SU-DHL-6 (cell line): Measurements from ENCODE around the gene CABCOCO1.

Source experiments
- EZH2phosphoT487 ChIP-seq: fragments of 200-600 bp; sonication (generic), shearing (Covaris generic); conservative IDR thresholded peaks from 2 replicates; pipeline ENCODE4 v1.6.1; 2018; ENCODE audit warnings: mild to moderate bottlenecking, antibody characterized with exemption, low read length, moderate library complexity, mixed read lengths
- TF ChIP-seq, protein P1 (sequence below): fragments of 200-600 bp; sonication (generic); IDR thresholded peaks from one replicate; pipeline ENCODE4 v1.5.1; 2017; ENCODE audit warnings: antibody characterized with exemption, mild to moderate bottlenecking, low read length, moderate library complexity; ENCODE audit not compliant: insufficient read depth, poor library complexity, severe bottlenecking

DNA sequence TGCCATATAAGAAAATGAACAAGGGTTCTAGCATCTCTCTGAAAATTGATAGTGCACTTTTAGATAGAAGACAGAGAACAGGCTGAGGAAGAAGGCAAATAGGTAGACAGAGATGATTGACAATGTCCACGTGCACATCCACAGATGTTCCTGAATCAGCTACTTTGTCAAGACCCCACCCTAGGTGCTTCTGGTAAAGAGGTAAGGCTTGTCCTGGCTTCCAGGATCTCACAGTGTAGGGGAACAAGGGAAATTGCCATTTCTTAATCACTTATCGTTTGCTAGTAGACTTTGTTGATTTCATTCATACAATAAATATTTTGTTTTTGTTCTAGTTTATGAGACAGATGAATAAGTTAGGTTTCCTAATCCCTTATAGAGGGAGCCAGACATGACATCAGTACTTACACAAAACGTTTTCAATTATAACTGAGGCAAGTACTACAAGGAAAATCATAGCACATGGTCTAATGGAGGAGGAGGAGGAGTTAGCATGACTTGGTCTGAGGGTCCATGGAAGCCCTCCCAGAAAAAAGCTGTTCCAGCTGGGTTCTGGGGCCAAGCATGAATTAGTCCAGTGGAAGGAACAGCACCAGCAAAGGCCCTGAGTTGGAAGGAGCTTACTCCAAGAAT lies 122.9 kb downstream of the CABCOCO1 start:
- TF ChIP-seq, protein P1, sequence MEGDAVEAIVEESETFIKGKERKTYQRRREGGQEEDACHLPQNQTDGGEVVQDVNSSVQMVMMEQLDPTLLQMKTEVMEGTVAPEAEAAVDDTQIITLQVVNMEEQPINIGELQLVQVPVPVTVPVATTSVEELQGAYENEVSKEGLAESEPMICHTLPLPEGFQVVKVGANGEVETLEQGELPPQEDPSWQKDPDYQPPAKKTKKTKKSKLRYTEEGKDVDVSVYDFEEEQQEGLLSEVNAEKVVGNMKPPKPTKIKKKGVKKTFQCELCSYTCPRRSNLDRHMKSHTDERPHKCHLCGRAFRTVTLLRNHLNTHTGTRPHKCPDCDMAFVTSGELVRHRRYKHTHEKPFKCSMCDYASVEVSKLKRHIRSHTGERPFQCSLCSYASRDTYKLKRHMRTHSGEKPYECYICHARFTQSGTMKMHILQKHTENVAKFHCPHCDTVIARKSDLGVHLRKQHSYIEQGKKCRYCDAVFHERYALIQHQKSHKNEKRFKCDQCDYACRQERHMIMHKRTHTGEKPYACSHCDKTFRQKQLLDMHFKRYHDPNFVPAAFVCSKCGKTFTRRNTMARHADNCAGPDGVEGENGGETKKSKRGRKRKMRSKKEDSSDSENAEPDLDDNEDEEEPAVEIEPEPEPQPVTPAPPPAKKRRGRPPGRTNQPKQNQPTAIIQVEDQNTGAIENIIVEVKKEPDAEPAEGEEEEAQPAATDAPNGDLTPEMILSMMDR: no peak
- TF ChIP-seq EZH2phosphoT487: no peak
